Right atrium auricular region (tissue), 2 donors: ENCODE results near the gene FNDC5. TPM values are rescaled to one million over a fixed set of nuclear protein-coding genes. Genes with fewer than 3 reads are reported as not detected.

Source experiments
- DNase-seq: peaks from one replicate; pipeline ENCODE4 v3.0.0-alpha.2; 2019; ENCODE audit warnings: low spot score
- H3K27ac ChIP-seq, 2 donors: fragments of 200-600 bp; sonication (generic); 1 replicate in 1 of 2; 2 replicates in 1 of 2; pipeline ENCODE4 v1.5.1; 2016 to 2019
- H3K27me3 ChIP-seq, 2 donors: fragments of 200-600 bp; sonication (generic); one replicate each; pipeline versions ENCODE4 v1.5.1 to v1.6.0; 2017 to 2019
- H3K36me3 ChIP-seq: fragments of 200-600 bp; sonication (generic); one replicate; pipeline ENCODE4 v1.5.1; 2016
- H3K4me1 ChIP-seq, 2 donors: fragments of 200-600 bp; sonication (generic); one replicate each; pipeline versions ENCODE4 v1.5.1 to v1.6.0; 2017 to 2019
- H3K4me3 ChIP-seq, 2 donors: fragments of 200-600 bp; sonication (generic); 1 replicate in 1 of 2; 2 replicates in 1 of 2; pipeline ENCODE4 v1.5.1; 2017 to 2019; ENCODE audit warnings: mild to moderate bottlenecking in 1 of 2, moderate library complexity in 1 of 2
- H3K9me3 ChIP-seq, 2 donors: fragments of 200-600 bp; sonication (generic); one replicate each; pipeline ENCODE4 v1.5.1; 2019
- CTCF ChIP-seq, 2 donors: fragments of 200-600 bp; sonication (generic); IDR thresholded peaks; one replicate each; pipeline ENCODE4 v1.5.1; 2019; ENCODE audit warnings: antibody characterized with exemption in 2 of 2
- total RNA-seq, 2 donors: library from RNA; depleted of rRNA; stranded (reverse); fragments of >200 nt; gene quantifications; one replicate each; pipeline ENCODE4 v1.1.0, GENCODE V29; 2016

FNDC5 gene
- total RNA-seq, 2 donors from 2014 or later: 68.3 to 112 TPM

- no peaks in the 10 kb centered on the region for H3K27me3 ChIP-seq
- DNase-seq: no peak
- no peak overlapping the region for H3K27ac ChIP-seq
- no peak for TF ChIP-seq CTCF (IDR thresholded peaks at IDR 0.05)
- no peaks in the 10 kb centered on the region for H3K9me3 ChIP-seq
- peaks cover 0 to 13% of the 10 kb centered on the region in 2 donors for H3K4me1 ChIP-seq
- peaks cover 54% of the 10 kb centered on the region for H3K36me3 ChIP-seq
- no peak overlapping the region for H3K4me3 ChIP-seq
These were observed 12.6 kb downstream of the FNDC5 start for GRCh38 chr1:32858136-32858535.

GRCh38 chr1:32855861-32856617, 14.7 kb downstream of the FNDC5 start:
- Histone ChIP-seq H3K27ac (no peak overlapping the region), H3K36me3 (peaks cover 40% of the 10 kb centered on the region), H3K4me1 (peaks cover 0 to under 1% of the 10 kb centered on the region in 2 donors), H3K9me3 (no peaks in the 10 kb centered on the region), H3K4me3 (no peak overlapping the region), H3K27me3 (no peaks in the 10 kb centered on the region)
- no peak for DNase-seq
- TF ChIP-seq CTCF (IDR thresholded peaks at IDR 0.05): no peak

GRCh38 chr1:32848354-32849063, 22.2 kb downstream of the FNDC5 start:
- TF ChIP-seq CTCF (IDR thresholded peaks at IDR 0.05): no peak
- H3K4me3 ChIP-seq: no peak overlapping the region
- DNase-seq: no peak
- H3K4me1 ChIP-seq: no peaks in the 10 kb centered on the region
- H3K27ac ChIP-seq: no peak overlapping the region
- no peaks in the 10 kb centered on the region for H3K9me3 ChIP-seq
- peaks cover 12% of the 10 kb centered on the region for H3K36me3 ChIP-seq
- H3K27me3 ChIP-seq: no peaks in the 10 kb centered on the region

- no peak for DNase-seq
- H3K9me3 ChIP-seq: no peaks in the 10 kb centered on the region
- H3K4me3 ChIP-seq: no peak overlapping the region
- peaks cover 74% of the 10 kb centered on the region for H3K36me3 ChIP-seq
- H3K27ac ChIP-seq: no peak overlapping the region
- no peaks in the 10 kb centered on the region for H3K27me3 ChIP-seq
- TF ChIP-seq CTCF (IDR thresholded peaks at IDR 0.05): no peak
- no peaks in the 10 kb centered on the region for H3K4me1 ChIP-seq
These were observed 38.8 kb downstream of the FNDC5 start for GRCh38 chr1:32831878-32832277.

GRCh38 chr1:32830092-32830852, 40.4 kb downstream of the FNDC5 start:
- H3K9me3 ChIP-seq: no peaks in the 10 kb centered on the region
- H3K36me3 ChIP-seq: peaks cover 85% of the 10 kb centered on the region
- no peak for TF ChIP-seq CTCF (IDR thresholded peaks at IDR 0.05)
- H3K4me1 ChIP-seq: no peaks in the 10 kb centered on the region
- H3K4me3 ChIP-seq: no peak overlapping the region
- H3K27ac ChIP-seq: no peak overlapping the region
- H3K27me3 ChIP-seq: no peaks in the 10 kb centered on the region
- no peak for DNase-seq
